GM06990 (cell line): ENCODE measurements around the gene MPP2.

Experiments used
- DNase-seq: peaks from one replicate; pipeline ENCODE4 v3.0.0-alpha.2; 2011; ENCODE audit not compliant: insufficient read length; ENCODE audit errors: extremely low read depth
- H3K27me3 ChIP-seq: replicated peaks from 2 replicates; pipeline ENCODE4 v1.6.0; 2011; ENCODE audit warnings: low read length; ENCODE audit not compliant: control insufficient read depth, insufficient read depth
- H3K36me3 ChIP-seq: 2 replicates; pipeline ENCODE4 v1.5.1; 2011; ENCODE audit warnings: low read length; ENCODE audit not compliant: control insufficient read depth, insufficient read depth
- H3K4me3 ChIP-seq: replicated peaks from 2 replicates; pipeline ENCODE4 v1.5.1; 2011; ENCODE audit warnings: low read depth, mild to moderate bottlenecking, control low read depth, low read length
- CTCF ChIP-seq: IDR thresholded peaks from 2 replicates; pipeline ENCODE4 v1.5.1; 2011; ENCODE audit warnings: low read length, control low read depth, mild to moderate bottlenecking, inconsistent platforms; ENCODE audit not compliant: insufficient read depth, poor library complexity, severe bottlenecking

Gene MPP2

GRCh38 chr17:43879723-43880419 is 27.5 kb downstream of the MPP2 start:
- no peak for DNase-seq
- H3K36me3 ChIP-seq, result no peaks in the 10 kb centered on the region
- H3K4me3 ChIP-seq, result no peak overlapping the region
- no peaks in the 10 kb centered on the region for H3K27me3 ChIP-seq
- TF ChIP-seq CTCF, result no peak

- Histone ChIP-seq H3K36me3 (no peaks in the 10 kb centered on the region), H3K27me3 (no peaks in the 10 kb centered on the region; the same call in 1 of the 2 replicates), H3K4me3 (no peak overlapping the region)
- DNase-seq, result peak; percentile 61
- TF ChIP-seq CTCF, result peak; percentile 99
These were observed 28.8 kb downstream of the MPP2 start for GRCh38 chr17:43878260-43879175.

GRCh38 chr17:43877451-43878155 is 29.7 kb downstream of the MPP2 start:
- Histone ChIP-seq H3K27me3 (no peaks in the 10 kb centered on the region; the same call in 1 of the 2 replicates), H3K36me3 (no peaks in the 10 kb centered on the region), H3K4me3 (no peak overlapping the region)
- no peak for TF ChIP-seq CTCF
- no peak for DNase-seq

GRCh38 chr17:43877031-43877430 is 30.3 kb downstream of the MPP2 start:
- Histone ChIP-seq H3K36me3 (no peaks in the 10 kb centered on the region), H3K4me3 (no peak overlapping the region), H3K27me3 (no peaks in the 10 kb centered on the region; the same call in 1 of the 2 replicates)
- DNase-seq, result no peak
- no peak for TF ChIP-seq CTCF

GRCh38 chr17:43875476-43876147 is 31.7 kb downstream of the MPP2 start:
- no peak for DNase-seq
- TF ChIP-seq CTCF, result no peak

More at GRCh38 chr17:43875476-43876147, 31.7 kb downstream of the MPP2 start:
- Histone ChIP-seq H3K4me3 (no peak overlapping the region), H3K27me3 (no peaks in the 10 kb centered on the region; the same call in 1 of the 2 replicates), H3K36me3 (no peaks in the 10 kb centered on the region)
